NT2/D1 (cell line): Measurements from ENCODE around the gene CDH12.

Experiments used
- SUZ12 ChIP-seq: IDR thresholded peaks from 2 replicates; pipeline ENCODE4 v1.6.1; 2011; ENCODE audit not compliant: insufficient read length, insufficient read depth; ENCODE audit errors: extremely low read depth
- YY1 ChIP-seq: IDR thresholded peaks from 2 replicates; pipeline ENCODE4 v1.6.1; 2011; ENCODE audit not compliant: insufficient read length, insufficient read depth
- ZNF274 ChIP-seq: IDR thresholded peaks from 2 replicates; pipeline ENCODE4 v1.6.1; 2011; ENCODE audit warnings: mild to moderate bottlenecking, low read depth, low read length

DNA sequence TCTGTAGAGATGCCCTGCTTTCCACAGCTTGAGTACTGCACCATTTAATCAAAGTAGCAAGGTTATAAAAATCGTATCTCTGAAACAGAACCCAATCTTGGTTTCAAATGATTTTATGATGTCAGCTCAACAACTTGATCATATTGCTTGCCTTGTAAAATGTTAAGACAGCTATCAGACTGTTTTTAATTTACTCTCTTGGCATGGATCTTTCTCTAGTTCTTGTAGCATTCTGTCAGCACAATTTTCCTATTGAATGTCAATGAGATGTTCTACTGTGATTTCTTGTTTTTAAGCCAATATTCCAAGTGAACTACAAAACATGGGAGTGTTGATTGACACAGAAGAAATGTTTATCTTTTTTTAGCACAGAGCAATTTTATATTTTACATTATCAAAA, 313.4 kb downstream of the CDH12 start:
- TF ChIP-seq ZNF274, result no peak
- no peak for TF ChIP-seq YY1
- no peak for TF ChIP-seq SUZ12
